Adipocyte (in vitro differentiated cells): ENCODE results near the gene SMTNL1.

Experiments
- DNase-seq: peaks from one replicate; pipeline ENCODE4 v3.0.0-alpha.2; 2015; ENCODE audit warnings: low read depth
- H3K27me3 ChIP-seq: replicated peaks from 2 replicates; pipeline ENCODE4 v1.7.0; 2013; ENCODE audit warnings: mild to moderate bottlenecking, low read length, moderate library complexity; ENCODE audit not compliant: control insufficient read depth, insufficient read depth
- H3K36me3 ChIP-seq: 2 replicates; pipeline ENCODE4 v1.7.0; 2013; ENCODE audit warnings: low read length, mild to moderate bottlenecking, moderate library complexity; ENCODE audit not compliant: control insufficient read depth, insufficient read depth, severe bottlenecking
- H3K4me1 ChIP-seq: 2 replicates; pipeline ENCODE4 v1.7.0; 2013; ENCODE audit warnings: mild to moderate bottlenecking, low read length, moderate library complexity; ENCODE audit not compliant: control insufficient read depth, insufficient read depth
- H3K4me3 ChIP-seq: 2 replicates; pipeline ENCODE4 v1.7.0; 2013; ENCODE audit warnings: mild to moderate bottlenecking, low read length, moderate library complexity
- H3K9ac ChIP-seq: 2 replicates; pipeline ENCODE4 v1.7.0; 2013; ENCODE audit warnings: mild to moderate bottlenecking, low read length, moderate library complexity
- H3K9me3 ChIP-seq: 2 replicates; pipeline ENCODE4 v1.7.0; 2013; ENCODE audit warnings: mild to moderate bottlenecking, low read length, moderate library complexity; ENCODE audit not compliant: control insufficient read depth

SMTNL1 gene

DNA sequence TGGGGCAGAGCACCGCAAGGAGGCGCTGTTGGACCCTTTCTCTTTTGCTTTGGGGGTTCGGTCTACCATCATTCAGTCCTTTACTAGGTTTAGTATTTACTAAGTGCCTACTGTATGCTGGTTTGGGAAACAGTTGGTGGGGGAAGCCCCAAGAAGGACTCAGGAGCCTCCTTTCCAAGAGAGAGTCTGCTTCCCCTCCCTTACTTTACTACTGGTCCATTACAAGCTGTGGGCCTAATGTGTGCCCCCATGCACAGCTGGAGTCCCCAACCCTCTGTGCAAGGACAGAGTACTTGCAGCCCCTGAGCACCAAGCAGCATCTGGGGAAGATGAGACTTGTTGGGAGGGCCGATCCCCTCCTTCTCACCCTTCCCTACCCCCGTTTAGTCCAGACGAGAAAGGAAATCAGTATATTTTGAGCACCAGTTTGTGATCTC is 31.0 kb downstream of the SMTNL1 start:
- Histone ChIP-seq H3K9ac (peak overlapping the region; percentile 95), H3K9me3 (no peaks in the 10 kb centered on the region), H3K36me3 (no peaks in the 10 kb centered on the region), H3K4me3 (peak overlapping the region; percentile 96), H3K27me3 (no peaks in the 10 kb centered on the region), H3K4me1 (peaks cover 27% of the 10 kb centered on the region)
- peak; percentile 95 for DNase-seq

DNA sequence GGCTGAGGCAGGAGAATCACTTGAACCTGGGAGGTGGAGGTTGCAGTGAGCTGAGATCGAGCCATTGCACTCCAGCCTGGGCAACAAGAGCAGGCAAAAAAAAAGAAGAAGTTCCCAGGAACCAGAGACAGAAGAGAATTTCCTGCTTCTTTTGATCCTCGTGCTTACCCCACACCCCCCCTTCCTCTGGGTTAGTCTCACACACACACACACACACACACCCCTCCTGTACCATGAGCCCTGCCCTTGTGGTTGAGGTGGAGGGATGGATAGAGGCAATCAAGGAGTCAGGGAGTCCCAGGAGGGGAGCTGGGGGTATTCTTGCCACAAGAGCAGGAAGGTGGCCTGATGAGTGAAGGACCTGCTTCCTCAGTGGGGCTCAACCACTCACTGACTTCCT is 34.2 kb downstream of the SMTNL1 start:
- no peaks in the 10 kb centered on the region for H3K9me3 ChIP-seq
- H3K36me3 ChIP-seq = no peaks in the 10 kb centered on the region
- H3K9ac ChIP-seq = no peak overlapping the region
- no peaks in the 10 kb centered on the region for H3K27me3 ChIP-seq
- peaks cover 16% of the 10 kb centered on the region for H3K4me1 ChIP-seq
- no peak overlapping the region for H3K4me3 ChIP-seq
- no peak for DNase-seq

DNA sequence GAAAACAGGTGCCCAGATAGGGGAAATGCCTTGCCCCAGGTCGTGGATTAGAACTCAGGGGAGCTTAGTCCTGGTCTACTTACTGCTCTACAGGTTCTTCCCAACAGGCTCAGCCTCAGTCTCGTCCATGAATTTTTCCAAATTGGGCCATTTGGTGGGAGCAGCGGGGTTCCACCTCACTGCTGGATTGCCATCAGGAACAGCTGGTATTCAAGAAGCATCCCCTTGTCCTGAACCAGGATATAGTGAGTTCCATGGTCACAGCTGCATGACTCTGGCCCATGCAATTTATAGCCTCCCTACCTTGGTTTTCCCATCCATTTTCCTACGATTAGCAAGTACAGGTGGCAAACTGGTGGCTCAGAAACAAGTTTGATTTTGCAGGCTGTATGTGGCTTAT is 36.7 kb downstream of the SMTNL1 start:
- Histone ChIP-seq H3K4me3 (no peak overlapping the region), H3K4me1 (peaks cover 7% of the 10 kb centered on the region), H3K9ac (no peak overlapping the region), H3K9me3 (no peaks in the 10 kb centered on the region), H3K36me3 (no peaks in the 10 kb centered on the region), H3K27me3 (no peaks in the 10 kb centered on the region)
- no peak for DNase-seq

DNA sequence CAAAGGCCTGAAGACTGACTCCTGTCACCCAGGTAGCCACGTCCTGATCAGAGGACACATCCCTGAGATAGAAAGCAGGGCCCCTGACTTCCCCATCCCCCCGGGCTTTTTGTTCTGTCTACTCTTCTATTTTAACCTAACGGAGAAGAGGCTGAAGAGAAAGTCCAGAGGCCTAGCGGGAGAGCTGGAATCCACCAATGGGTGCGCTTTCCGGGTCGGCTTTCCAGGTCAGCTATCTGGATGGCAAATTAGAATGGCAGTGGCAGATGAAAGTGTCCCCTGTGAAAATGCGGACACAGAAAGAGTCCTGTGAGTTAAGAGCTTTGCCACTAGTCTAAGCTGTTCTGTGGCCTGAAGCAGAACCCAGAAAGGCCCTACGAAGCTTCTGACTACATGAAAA is 46.9 kb downstream of the SMTNL1 start:
- Histone ChIP-seq H3K36me3 (no peaks in the 10 kb centered on the region), H3K4me3 (no peak overlapping the region), H3K4me1 (peaks cover 7% of the 10 kb centered on the region), H3K27me3 (no peaks in the 10 kb centered on the region), H3K9ac (no peak overlapping the region), H3K9me3 (no peaks in the 10 kb centered on the region)
- no peak for DNase-seq

DNA sequence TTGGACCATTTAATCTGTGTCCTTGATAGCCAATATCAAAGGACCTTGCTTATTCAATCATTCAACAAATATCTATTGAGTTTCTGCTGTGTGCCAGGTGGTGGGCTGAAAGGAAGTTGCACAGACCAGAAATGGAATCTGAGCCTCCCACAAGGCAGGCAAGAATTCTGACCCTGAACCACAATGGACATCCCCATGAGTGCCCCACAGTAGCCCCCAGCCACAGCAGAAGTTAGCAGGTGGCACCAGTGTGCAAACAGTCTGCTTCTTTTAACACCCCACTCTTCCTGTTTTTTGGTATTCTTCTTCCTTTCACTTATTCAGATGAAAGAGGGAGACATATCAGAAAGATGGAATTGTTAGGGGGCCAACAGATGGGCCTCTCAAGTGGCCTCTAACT is 47.9 kb downstream of the SMTNL1 start:
- Histone ChIP-seq H3K9ac (no peak overlapping the region), H3K4me1 (peaks cover 7% of the 10 kb centered on the region), H3K27me3 (no peaks in the 10 kb centered on the region), H3K36me3 (no peaks in the 10 kb centered on the region), H3K4me3 (no peak overlapping the region), H3K9me3 (no peaks in the 10 kb centered on the region)
- DNase-seq = no peak

DNA sequence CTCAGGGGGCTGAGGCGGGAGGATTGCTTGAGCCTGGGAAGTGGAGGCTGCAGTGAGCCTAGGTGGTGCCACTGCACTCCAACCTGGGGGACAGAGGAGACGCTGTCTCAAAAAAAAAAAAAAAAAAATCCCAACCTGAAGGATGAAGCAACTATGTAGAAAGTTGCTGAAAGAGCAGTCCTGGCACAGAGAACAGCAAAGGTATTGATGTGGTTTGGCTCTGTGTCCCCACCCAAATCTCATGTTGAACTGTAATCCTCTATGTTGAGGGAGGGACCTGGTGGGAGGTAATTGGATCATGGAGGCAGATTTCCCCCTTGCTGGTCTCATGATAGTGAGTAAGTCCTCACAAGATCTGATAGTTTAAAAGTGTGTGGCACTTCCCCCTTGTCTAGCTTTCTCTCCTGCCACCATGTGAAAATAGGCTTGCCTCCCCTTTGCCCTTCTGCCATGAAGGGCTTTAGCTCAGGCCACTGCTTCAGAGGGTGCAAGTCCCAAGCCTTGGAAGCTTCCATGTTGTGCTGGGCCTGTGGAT is 49.4 kb downstream of the SMTNL1 start:
- Histone ChIP-seq H3K9ac (no peak overlapping the region), H3K27me3 (no peaks in the 10 kb centered on the region), H3K4me3 (no peak overlapping the region), H3K9me3 (no peaks in the 10 kb centered on the region), H3K36me3 (no peaks in the 10 kb centered on the region), H3K4me1 (peaks cover 7% of the 10 kb centered on the region)
- DNase-seq = no peak

DNA sequence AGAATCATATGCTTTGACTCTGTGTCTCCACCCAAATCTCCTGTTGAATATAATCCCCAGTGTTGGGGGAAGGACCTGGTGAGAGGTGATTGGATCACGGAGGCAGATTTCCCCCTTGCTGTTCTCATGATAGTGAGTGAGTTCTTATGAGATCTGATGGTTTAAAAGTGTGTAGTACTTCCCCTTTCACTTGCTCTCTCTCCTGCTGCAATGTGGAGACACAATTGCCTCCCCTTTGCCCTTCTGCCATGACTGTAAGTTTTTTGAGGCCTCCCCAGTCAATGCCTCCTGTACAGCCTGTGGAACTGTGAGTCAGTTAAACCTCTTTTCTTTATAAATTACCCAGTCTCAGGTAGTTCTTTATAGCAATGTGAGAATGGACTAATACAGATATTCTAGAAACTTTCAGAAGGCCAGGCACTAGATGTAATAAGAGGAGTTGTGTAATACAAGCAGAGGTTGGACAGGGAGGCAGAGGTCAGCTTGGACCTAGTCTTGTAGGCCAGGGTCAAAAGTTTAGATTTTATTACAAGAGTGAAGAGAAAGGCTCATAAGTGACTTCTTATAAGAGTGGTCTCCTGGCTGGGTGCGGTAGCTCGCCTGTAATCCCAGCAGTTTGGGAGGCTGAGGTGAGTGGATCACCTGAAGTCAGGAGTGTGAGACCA is 50.8 kb downstream of the SMTNL1 start:
- no peak for DNase-seq
- Histone ChIP-seq H3K4me1 (peaks cover 7% of the 10 kb centered on the region), H3K9ac (no peak overlapping the region), H3K36me3 (no peaks in the 10 kb centered on the region), H3K9me3 (no peaks in the 10 kb centered on the region), H3K4me3 (no peak overlapping the region), H3K27me3 (no peaks in the 10 kb centered on the region)

DNA sequence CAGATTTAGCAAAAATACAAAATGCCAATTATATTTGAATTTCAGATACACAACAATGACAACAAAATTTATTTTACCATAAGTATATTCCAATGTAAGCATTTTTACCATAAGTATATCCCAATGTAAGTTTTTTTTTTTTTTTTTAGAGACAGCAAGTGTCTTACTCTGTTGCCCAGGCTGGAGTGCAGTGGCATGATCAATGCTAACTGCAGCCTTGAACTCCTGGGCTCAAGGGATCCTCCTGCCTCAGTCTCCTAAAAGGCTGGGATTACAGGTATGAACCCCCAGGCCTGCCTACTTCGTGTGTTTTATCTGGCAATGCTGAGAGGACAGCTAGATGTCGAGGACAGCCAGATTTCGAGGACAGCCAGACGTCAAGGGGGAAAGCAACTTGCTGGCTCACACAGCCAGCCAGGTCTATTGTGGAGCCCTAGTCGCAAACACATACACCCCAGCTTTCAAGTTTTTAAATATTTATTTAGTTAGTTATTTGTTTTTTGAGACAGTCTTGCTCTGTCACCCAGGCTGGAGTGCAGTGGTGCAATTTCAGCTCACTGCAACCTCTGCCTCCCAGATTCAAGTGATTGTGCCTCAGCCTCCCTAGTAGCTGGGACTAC is 59.0 kb downstream of the SMTNL1 start:
- DNase-seq = no peak
- peak overlapping the region; percentile 82 for H3K9ac ChIP-seq
- H3K4me3 ChIP-seq = no peak overlapping the region
- no peaks in the 10 kb centered on the region for H3K9me3 ChIP-seq
- H3K27me3 ChIP-seq = no peaks in the 10 kb centered on the region
- H3K36me3 ChIP-seq = peaks cover 8% of the 10 kb centered on the region
- H3K4me1 ChIP-seq = peaks cover 24% of the 10 kb centered on the region

DNA sequence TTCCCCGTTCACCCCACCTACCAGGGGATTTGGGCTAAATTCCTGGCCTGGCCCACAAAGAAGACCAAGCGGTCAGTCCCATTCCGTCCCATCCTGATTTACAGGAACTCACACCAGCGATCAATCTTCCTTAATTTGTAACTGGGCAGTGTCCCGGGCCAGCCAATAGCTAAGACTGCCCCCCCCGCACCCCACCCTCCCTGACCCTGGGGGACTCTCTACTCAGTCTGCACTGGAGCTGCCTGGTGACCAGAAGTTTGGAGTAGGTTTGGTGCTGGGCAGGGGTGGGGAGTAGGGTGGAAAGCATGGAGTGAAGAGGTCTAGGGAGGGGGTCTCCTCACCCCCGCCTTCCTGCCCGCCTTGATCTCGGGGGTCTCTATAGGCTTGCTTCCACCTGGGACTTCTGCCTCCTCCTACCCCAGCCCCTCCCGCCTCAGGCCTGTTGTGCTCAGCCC is 60.1 kb downstream of the SMTNL1 start, which contains the start of gene SERPING1:
SERPING1 (plus strand) TSS at position 225 of the 455 bp plus-strand sequence. CDS start 586 bp downstream, outside the sequence.
- Histone ChIP-seq H3K36me3 (peaks cover 14% of the 10 kb centered on the region), H3K4me1 (peaks cover 24% of the 10 kb centered on the region), H3K27me3 (no peaks in the 10 kb centered on the region), H3K9ac (peak within 1 kb of the TSS; percentile 82), H3K4me3 (peak within 1 kb of the TSS; percentile 88), H3K9me3 (no peaks in the 10 kb centered on the region)
- peak; percentile 9 for DNase-seq

DNA sequence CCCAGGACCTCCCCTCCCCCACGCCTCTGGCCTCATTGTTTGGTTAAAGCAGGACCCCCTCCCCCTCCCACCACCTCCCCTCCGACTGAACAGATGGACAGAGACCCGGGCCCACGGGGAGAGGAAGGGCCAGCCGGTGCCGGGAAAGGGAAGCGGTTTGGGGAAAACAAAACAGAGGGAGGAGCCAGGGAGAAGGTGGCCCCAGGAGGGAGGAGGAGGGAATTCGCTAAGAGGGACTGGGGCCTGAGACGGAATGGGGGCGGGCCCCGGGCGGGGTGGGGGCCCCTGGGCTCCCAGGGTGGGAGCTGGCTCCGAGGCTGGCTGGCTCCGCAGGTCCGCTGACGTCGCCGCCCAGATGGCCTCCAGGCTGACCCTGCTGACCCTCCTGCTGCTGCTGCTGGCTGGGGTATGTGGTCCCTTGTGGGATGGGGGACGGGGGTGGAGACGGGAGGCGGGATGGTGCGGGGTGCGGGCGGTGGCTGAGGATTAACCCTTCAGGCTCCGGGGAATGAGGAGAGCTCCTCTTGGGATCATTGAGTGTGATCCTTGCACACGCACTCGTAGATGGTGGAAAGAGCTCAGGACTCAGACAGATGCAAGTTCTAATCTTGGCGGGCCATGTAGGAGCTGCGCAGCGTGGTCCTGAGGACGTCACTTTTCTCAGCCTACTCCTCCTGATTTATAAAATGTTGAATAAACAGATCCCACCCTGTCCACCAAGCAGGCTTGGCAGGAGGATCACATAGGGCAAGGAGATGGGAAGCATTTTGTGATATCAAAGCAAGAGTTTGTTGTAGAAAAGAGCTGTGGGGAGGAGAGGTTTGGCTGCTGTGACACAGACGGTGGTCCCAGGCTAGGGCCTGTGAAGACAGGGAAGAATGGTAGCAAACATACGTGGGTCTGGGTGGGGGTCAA is 60.8 kb downstream of the SMTNL1 start:
- no peaks in the 10 kb centered on the region for H3K9me3 ChIP-seq
- no peaks in the 10 kb centered on the region for H3K27me3 ChIP-seq
- DNase-seq = peak; percentile 50
- H3K36me3 ChIP-seq = peaks cover 17% of the 10 kb centered on the region
- H3K9ac ChIP-seq = peak overlapping the region; percentile 82
- H3K4me1 ChIP-seq = peaks cover 24% of the 10 kb centered on the region
- peak overlapping the region; percentile 88 for H3K4me3 ChIP-seq

DNA sequence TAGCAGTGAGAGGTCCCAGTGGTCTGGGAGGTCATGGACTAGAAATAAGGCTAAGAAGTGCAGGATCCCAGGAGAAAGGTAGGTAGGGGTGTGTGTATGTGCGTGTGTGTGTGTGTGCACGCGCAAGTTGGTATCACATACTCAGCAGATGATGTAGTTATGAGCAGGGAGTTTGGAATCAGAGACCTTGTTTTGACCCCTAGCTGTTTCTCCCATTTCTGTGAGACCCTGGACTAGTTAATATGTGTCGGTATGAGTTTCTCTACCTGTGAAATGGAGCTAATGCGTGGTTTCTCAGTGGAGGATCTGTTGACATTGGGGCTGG is 61.4 kb downstream of the SMTNL1 start:
- Histone ChIP-seq H3K4me3 (peak overlapping the region; percentile 88), H3K9ac (peak overlapping the region; percentile 82)
- no peak for DNase-seq

More for the DNA sequence above, 61.4 kb downstream of the SMTNL1 start:
- Histone ChIP-seq H3K27me3 (no peaks in the 10 kb centered on the region), H3K36me3 (peaks cover 17% of the 10 kb centered on the region), H3K9me3 (no peaks in the 10 kb centered on the region), H3K4me1 (peaks cover 24% of the 10 kb centered on the region)
